Suppressor macrophage (primary cell): ENCODE results near the gene FAM200A.
A peak's percentile ranks its signal among the peaks of the same experiment; 100 is the strongest.
"Not testable (repeated sequence)": the region's sequence is repeated elsewhere in the genome, so short reads cannot be mapped to it uniquely, and the experiment has no call there.

Experiments used
- DNase-seq, 4 experiments: peaks; one replicate each; pipeline ENCODE4 v3.0.0-alpha.2; 2020 to 2022
- total RNA-seq, 17 experiments: gene quantifications; one replicate each; lab custom pipeline; 2026; ENCODE audit warnings: mixed read lengths in 6 of 17, inconsistent platforms in 3 of 17; lab: John Stamatoyannopoulos, UW

Gene FAM200A
- 1.9 to 8.8 (median 4.6) reads per million in 17 experiments for total RNA-seq

DNA sequence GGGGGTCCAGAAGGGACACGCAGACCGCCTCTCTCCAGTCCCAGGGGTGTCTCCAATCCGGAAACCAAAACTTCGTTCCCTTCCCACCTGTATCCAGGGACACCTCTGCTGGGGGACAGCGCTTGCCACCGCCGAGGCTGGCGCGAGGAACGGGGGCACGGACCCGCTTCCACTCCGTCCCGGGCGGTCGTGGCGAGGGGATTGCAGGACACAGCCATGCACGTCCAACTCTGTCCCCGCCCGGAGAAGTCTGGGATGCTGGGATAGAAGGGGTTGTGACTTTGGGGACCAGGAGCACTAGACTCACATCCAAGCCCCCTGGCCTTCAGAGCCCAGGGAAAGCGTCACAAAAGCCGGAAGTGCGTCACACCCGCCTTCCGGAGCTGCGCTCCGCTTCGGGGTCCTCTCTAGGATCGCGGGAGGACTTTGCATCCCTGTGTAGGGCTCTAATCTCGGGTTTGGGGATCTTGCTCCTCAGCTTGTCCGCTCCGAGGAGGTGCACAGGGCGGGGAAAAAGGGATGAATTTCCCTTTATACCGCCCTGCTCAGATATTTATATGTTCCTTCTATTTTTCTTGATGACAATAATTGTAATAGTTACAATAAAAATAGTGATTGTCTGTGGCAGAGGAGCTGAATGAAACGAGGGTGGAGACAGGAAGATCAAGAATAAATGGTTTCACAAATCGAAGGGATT is at the start of gene FAM200A:
TSS of gene FAM200A (minus strand) at position 348 of the 697 bp plus-strand sequence. CDS start 3,707 bp downstream, outside the sequence.
- DNase-seq, result peak; percentile 93 to 95 (median 95)

GRCh38 chr7:99599836-99600235 is 47.9 kb upstream of the FAM200A start:
- no peak for DNase-seq

DNA sequence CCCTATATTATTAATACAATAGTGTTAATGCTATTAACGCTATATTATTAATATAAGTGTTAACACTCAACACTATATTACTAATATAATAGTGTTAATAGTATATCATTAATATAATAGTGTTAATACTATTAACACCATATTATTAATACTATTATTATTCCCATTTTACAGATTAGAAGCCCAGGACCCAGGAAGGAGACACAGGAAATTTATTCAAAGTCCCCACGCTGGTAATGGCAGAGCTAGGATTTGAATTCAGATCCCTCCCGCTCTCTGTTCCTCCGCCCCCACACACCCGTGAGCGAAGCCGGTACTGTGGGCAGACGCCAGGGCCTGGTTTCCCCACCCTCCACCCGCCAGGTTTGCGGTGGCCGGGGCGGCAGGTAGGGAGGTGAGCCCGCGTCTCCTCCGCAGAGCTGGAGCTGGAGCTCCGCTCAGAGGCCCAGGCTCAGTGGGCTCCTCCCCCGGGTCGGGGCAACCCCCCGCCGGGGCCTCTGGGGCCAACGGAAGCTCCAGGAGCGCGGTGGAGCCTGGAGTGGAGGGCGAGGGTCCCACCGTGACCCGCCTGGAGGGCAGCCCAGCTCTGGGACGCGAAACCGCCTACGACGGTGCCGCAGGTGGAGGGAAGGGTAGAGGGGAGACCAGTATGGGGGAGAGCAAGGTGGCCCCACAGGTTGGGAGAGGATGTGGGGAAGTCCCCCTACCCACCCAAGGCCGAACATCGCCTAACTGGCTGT is 46.0 kb upstream of the FAM200A start, which contains the start of gene TMEM225B:
TSS of gene TMEM225B (plus strand) at position 506 of the 740 bp plus-strand sequence. CDS start 6,122 bp downstream, outside the sequence.
- no peak for DNase-seq

DNA sequence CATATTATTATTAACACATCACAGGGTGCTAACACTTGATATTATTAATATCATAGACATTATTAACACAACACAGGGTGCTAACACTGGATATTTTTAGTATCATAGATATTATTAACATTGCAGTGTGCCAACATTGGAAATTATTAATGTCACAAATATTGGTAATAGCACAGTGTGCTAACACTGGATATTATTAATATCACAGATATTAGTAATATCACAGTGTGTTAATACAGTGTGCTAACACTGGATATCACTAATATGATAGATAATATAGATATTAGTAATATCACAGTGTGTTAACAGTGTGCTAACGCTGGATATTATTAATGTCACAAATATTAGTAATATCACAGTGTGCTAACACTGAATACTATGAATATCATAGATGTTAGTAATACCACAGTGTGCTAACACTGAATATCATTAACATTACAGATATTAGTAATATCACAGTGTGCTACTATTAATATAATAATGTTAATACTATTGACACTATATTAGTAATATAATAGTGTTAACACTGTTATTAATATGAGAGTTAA is 44.6 kb upstream of the FAM200A start:
- no peak for DNase-seq

DNA sequence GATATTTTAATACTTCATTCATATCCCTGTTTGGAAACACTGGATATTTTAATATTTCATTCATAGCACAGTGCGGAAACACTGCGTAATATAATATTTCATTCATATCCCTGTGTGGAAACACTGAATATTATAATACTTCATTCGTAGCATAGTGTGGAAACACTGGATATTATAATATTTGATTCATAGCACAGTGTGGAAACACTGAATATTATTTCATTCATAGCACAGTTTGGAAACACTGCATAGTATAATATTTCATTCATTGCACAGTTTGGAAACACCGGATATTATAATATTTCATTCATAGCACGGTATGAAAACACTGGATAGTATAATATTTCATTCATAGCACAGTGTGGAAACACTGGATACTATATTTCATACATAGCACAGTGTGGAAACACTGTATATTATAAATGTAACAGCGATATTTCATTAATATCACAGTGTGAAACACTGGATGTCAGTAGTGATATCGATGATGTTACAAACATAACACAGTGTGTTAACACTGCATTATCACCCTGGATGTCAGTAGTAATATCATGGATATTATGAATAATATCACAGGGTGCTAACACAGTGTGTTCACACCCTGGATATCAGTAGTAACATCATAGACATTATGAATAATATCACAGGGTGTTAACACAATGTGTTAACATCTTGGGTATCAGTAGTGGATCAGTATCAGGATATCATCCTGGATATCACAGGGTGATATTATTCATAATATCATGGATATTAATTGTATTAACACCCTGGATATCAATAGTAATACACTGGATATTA is 43.2 kb upstream of the FAM200A start:
- DNase-seq, result no peak

DNA sequence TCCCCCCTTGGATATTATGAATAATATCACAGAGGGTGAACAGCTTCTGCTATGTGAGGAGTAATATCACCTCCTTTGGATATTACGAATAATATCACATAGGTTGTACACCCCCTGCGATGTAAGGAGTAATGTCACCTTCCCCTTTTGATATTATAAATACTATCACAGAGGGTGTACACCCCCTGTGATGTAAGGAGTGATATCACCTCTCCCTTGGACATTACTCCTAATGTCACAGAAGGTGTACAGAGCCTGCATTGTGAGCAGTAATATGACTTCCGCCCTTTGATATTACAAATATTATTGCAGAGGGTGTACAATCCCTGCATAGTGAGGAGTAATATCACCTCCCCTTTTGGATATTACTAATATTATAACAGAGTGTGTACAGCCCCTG is 37.0 kb upstream of the FAM200A start:
- no peak for DNase-seq

DNA sequence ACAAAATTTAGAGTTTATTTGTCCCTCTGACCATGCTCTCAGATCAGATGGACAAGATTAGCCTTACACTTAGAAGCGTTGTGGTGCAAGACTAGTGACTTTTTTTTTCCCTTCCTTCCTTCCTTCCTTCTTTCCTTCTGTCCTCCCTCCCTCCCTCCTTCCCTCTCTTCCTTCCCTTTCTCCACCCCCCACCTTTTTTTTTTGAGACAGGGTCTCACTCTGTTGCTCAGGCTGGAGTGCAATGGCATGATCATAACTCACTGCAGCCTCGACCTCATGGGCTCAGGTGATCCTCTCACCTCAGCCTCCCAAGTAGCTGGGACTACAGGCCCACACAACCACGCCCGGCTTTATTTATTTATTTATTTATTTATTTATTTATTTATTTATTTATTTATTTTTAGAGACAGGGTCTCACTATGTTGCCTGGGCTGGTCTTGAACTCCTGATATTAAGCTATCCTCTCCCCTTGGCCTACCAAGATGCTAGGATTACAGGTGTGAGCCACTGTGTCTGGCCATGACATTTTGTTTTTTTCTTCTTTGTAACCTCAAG is 28.9 kb upstream of the FAM200A start:
- not testable (repeated sequence) for DNase-seq

GRCh38 chr7:99579956-99580777 is 28.3 kb upstream of the FAM200A start:
- peak in 1 of 4 experiments; percentile 32 for DNase-seq

- DNase-seq, result no peak
These were observed 27.5 kb upstream of the FAM200A start for GRCh38 chr7:99579281-99579955.

- DNase-seq, result no peak
These were observed 24.3 kb upstream of the FAM200A start for GRCh38 chr7:99576251-99576650.

- DNase-seq, result no peak
These were observed 21.3 kb upstream of the FAM200A start for GRCh38 chr7:99573257-99573656.

DNA sequence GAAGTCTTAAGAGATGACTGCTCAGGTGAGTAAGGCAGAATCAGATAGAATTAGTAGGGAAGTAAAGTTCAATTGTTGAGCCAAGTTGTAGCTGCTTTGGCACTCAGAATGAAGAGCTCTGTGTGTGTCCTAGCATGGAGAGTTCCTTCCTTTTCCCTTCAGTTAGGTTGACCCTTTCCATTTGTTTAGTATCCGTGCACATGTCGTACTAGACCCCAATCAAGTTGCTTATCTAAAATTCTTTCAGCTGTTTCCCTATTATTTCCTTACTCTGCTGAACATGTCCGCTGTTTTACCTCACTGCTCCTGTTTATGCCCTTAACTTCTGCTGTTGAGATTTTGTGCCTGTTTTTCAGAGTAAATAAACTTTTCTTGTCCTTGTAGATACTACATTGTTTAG is 19.9 kb upstream of the FAM200A start:
- DNase-seq, result no peak

GRCh38 chr7:99568770-99569169 is 16.9 kb upstream of the FAM200A start:
- not testable (repeated sequence) for DNase-seq

- DNase-seq, result no peak
These were observed 11.7 kb upstream of the FAM200A start for GRCh38 chr7:99563650-99564049.

DNA sequence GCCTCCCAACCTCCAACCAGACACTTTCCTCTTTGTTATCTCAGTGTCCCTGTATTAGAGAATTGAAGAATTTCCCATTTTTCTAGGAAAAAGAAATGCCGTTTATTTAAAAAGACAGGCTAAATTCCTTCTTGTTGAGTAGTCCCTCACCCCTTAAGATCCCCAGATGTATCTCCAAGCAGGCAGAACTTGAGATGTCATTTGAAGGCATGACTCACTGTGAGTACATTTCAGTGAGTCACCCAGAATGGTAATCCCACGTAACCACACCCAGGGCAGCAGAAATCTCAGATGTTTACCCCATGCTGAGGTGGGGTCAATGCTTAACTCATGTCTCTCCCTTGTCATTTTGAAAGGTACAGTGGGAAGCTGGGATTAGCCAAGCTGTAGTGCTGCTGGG is 10.9 kb upstream of the FAM200A start:
- peak; percentile 56 to 84 (median 70) for DNase-seq

DNA sequence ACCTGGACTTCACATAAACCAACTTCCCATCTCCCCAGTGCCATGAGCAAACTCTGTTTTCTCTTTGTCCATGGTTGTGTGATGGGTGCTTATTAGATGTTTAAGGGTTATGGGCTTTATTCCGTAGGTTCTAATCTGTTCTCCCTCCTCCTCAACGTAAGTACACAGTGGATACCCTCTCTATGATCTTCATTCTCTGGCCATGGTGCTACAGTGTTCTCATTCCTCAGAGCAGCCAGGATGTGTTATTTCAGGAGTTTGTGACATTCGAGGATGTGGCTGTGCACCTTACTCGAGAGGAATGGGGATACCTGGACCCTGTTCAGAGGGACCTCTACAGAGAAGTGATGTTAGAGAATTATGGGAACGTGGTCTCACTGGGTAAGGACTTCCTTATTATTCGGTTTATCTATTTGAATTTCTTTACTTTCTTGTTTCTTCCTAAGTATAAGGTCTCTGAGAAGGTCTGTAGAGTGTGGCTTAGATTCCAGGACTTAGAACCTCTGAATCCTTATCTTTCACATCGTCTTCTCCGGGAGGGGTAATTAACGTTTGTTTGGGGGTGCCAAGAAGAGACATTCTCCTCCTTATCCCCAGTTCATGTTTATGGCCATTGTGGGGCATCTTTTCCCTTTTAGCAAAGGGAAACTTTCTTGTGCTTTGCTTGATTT is 10.3 kb upstream of the FAM200A start:
- DNase-seq, result no peak

GRCh38 chr7:99561737-99562051 is 9.8 kb upstream of the FAM200A start:
- DNase-seq, result no peak

GRCh38 chr7:99560834-99561736 is 9.2 kb upstream of the FAM200A start:
- DNase-seq, result no peak
